ENCODE data around the gene ACVR1C. TPM values are rescaled to one million over a fixed set of nuclear protein-coding genes. Genes with fewer than 3 reads are reported as not detected.
"Not testable (repeated sequence)": the region's sequence is repeated elsewhere in the genome, so short reads cannot be mapped to it uniquely, and the experiment has no call there.

ACVR1C gene
- total RNA-seq, 1 donor from 2014 or later: 4.0 TPM

- DNase-seq (ENCODE audit: low read depth): peak; percentile 37
These were observed 41.1 kb downstream of the ACVR1C start for GRCh38 chr2:157587576-157587975.

GRCh38 chr2:157574165-157574564 lies 54.5 kb downstream of the ACVR1C start:
- DNase-seq (ENCODE audit: low read depth): no peak

GRCh38 chr2:157572725-157573124 lies 55.9 kb downstream of the ACVR1C start:
- DNase-seq (ENCODE audit: low read depth): no peak

- not testable (repeated sequence) for DNase-seq (ENCODE audit: low read depth)
These were observed 62.0 kb downstream of the ACVR1C start for GRCh38 chr2:157566623-157567022.

- DNase-seq (ENCODE audit: low read depth): not testable (repeated sequence)
These were observed 62.6 kb downstream of the ACVR1C start for GRCh38 chr2:157566113-157566512.

- no peak for DNase-seq (ENCODE audit: low read depth)
These were observed 63.1 kb downstream of the ACVR1C start for GRCh38 chr2:157565550-157565949.

GRCh38 chr2:157559890-157560289 lies 68.8 kb downstream of the ACVR1C start:
- no peak for DNase-seq (ENCODE audit: low read depth)

- DNase-seq (ENCODE audit: low read depth): no peak
These were observed 69.2 kb downstream of the ACVR1C start for GRCh38 chr2:157559461-157559860.

- no peak for DNase-seq (ENCODE audit: low read depth)
These were observed 69.6 kb downstream of the ACVR1C start for GRCh38 chr2:157559061-157559460.

- DNase-seq (ENCODE audit: low read depth): no peak
These were observed 70.9 kb downstream of the ACVR1C start for GRCh38 chr2:157557770-157558169.

GRCh38 chr2:157540102-157540501 lies 88.6 kb downstream of the ACVR1C start:
- no peak for DNase-seq (ENCODE audit: low read depth)

- no peak for DNase-seq (ENCODE audit: low read depth)
These were observed 90.6 kb downstream of the ACVR1C start for GRCh38 chr2:157538064-157538463.

GRCh38 chr2:157536815-157537214 lies 91.8 kb downstream of the ACVR1C start:
- no peak for DNase-seq (ENCODE audit: low read depth)

GRCh38 chr2:157528963-157529751 lies 99.5 kb downstream of the ACVR1C start:
- no peak for DNase-seq (ENCODE audit: low read depth)

GRCh38 chr2:157526070-157526469 lies 102.6 kb downstream of the ACVR1C start:
- no peak for DNase-seq (ENCODE audit: low read depth)

GRCh38 chr2:157523270-157524247 lies 105.1 kb downstream of the ACVR1C start:
- DNase-seq (ENCODE audit: low read depth): no peak

GRCh38 chr2:157514966-157515365 lies 113.7 kb downstream of the ACVR1C start:
- DNase-seq (ENCODE audit: low read depth): not testable (repeated sequence)

- DNase-seq (ENCODE audit: low read depth): no peak
These were observed 118.9 kb downstream of the ACVR1C start for GRCh38 chr2:157509744-157510143.

- DNase-seq (ENCODE audit: low read depth): no peak
These were observed 120.0 kb downstream of the ACVR1C start for GRCh38 chr2:157508676-157509075.

- DNase-seq (ENCODE audit: low read depth): no peak
These were observed 122.1 kb downstream of the ACVR1C start for GRCh38 chr2:157506586-157506985.

- no peak for DNase-seq (ENCODE audit: low read depth)
These were observed 124.0 kb downstream of the ACVR1C start for GRCh38 chr2:157504623-157505022.

GRCh38 chr2:157501026-157501425 lies 127.6 kb downstream of the ACVR1C start:
- no peak for DNase-seq (ENCODE audit: low read depth)

All from myocyte (in vitro differentiated cells).